ENCODE results near the gene CCDC88C.

- TF ChIP-seq, protein P1, sequence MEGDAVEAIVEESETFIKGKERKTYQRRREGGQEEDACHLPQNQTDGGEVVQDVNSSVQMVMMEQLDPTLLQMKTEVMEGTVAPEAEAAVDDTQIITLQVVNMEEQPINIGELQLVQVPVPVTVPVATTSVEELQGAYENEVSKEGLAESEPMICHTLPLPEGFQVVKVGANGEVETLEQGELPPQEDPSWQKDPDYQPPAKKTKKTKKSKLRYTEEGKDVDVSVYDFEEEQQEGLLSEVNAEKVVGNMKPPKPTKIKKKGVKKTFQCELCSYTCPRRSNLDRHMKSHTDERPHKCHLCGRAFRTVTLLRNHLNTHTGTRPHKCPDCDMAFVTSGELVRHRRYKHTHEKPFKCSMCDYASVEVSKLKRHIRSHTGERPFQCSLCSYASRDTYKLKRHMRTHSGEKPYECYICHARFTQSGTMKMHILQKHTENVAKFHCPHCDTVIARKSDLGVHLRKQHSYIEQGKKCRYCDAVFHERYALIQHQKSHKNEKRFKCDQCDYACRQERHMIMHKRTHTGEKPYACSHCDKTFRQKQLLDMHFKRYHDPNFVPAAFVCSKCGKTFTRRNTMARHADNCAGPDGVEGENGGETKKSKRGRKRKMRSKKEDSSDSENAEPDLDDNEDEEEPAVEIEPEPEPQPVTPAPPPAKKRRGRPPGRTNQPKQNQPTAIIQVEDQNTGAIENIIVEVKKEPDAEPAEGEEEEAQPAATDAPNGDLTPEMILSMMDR (optimal IDR thresholded peaks at IDR 0.05 in 1 of 3, IDR thresholded peaks at IDR 0.05 in 1 of 3, conservative IDR thresholded peaks at IDR 0.05 in 1 of 3; ENCODE audit: extremely low read depth in 1 of 3, insufficient read depth in 2 of 3, low read length in 3 of 3), result no peak
- no peak for TF ChIP-seq EZH2 (IDR thresholded peaks at IDR 0.05; ENCODE audit: low read length)
These were observed 79.8 kb downstream of the CCDC88C start for GRCh38 chr14:91337699-91338335.

Measured in keratinocyte (primary cell).